Hematopoietic multipotent progenitor cell treated with erythropoietin and hydrocortisone succinate and interleukin-3 and kit ligand, for 8 days (in vitro differentiated cells): Measurements from ENCODE around the gene LYPD1.
"Not testable (repeated sequence)": the region's sequence is repeated elsewhere in the genome, so short reads cannot be mapped to it uniquely, and the experiment has no call there.

Experiments
- DNase-seq: peaks from one replicate; pipeline ENCODE4 v3.0.0-alpha.2; 2015

Gene LYPD1

GRCh38 chr2:132669908-132670495, at the start of gene LYPD1:
Gene LYPD1 (minus strand): TSS chr2:132670205. CDS start chr2:132669932, 273 bp downstream.
- no peak for DNase-seq

DNA sequence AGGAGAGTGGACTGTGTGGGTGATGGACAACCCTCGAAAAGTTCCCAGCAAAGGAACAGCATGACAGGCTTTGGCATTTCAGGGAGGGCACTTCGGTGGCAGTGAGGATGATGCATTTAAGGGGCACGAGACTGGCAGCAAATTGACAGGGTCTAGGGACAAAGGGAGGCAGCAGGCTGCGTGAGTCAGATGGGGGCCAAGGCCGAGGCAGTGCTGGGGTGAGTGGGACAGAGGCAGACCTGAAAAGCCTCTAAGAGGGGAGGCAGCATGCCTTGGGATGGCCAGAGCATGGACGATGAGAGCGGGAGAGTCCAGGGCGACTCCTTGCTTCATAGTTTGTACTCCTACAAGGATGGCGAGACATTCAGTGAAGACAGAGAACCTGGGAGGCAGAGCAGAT, 49.5 kb upstream of the LYPD1 start:
- DNase-seq = no peak

DNA sequence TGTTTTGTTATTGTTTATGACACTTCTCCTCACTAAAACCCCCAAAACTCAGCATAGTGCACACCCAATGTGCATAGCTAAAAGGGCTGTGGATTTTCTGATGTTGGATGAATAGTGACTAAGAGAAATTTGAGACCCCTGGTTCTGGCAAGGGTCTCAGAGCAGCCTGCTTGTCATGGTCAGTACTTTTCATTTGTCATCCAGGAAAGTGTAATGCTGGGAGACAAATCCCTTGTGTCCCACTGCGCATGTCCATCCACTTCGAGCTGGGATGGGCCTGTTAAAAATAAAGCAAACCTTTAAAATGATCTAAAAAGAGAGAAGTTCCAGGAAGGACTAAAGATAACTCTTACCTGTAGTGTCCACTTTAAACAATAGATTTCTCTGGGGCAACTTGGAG, 46.9 kb upstream of the LYPD1 start:
- no peak for DNase-seq

- no peak for DNase-seq
Measured at GRCh38 chr2:132715386-132716351, 45.7 kb upstream of the LYPD1 start.

DNA sequence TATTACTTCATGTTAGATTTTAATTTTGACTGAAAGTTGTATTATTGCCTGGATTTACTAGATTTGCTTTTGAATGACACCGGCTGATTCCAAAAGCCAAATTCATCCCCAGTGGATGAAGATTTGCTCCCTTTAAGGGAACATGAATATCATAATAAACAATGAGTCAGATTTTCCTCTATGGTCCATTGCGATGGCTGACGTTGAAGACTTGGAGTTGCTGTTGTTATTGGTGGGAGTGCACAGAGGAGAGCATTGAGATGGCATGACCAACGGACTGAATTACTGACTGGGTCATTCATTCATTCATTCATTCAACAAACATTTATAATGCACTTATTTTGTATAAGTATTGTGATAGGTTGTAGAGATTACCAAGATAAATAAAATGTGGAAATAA, 33.4 kb upstream of the LYPD1 start:
- no peak for DNase-seq

DNA sequence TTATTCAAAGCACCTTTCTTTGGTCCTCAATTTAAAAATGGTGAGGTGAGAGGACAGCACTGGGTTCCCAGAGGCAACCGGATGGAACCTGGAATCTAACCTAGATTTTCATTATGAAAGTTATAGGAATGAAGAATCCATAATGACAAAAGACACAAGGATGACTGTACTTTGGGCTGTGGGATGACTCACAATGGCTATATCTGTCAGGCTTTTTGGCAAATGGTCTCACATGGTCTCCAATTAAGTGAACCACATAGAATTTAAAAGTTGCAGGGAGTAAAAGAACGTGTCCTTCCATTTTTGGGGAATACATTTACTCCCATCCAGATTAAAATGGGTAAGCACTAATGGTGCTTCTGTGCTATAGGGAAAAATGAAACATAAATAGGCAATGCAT, 31.8 kb upstream of the LYPD1 start:
- DNase-seq = no peak

- DNase-seq = not testable (repeated sequence)
Measured at GRCh38 chr2:132699802-132700201, 29.8 kb upstream of the LYPD1 start.

- not testable (repeated sequence) for DNase-seq
Measured at GRCh38 chr2:132698347-132698746, 28.3 kb upstream of the LYPD1 start.

- no peak for DNase-seq
Measured at GRCh38 chr2:132697556-132698205, 27.7 kb upstream of the LYPD1 start.

- DNase-seq = no peak
Measured at GRCh38 chr2:132692816-132693215, 22.8 kb upstream of the LYPD1 start.

DNA sequence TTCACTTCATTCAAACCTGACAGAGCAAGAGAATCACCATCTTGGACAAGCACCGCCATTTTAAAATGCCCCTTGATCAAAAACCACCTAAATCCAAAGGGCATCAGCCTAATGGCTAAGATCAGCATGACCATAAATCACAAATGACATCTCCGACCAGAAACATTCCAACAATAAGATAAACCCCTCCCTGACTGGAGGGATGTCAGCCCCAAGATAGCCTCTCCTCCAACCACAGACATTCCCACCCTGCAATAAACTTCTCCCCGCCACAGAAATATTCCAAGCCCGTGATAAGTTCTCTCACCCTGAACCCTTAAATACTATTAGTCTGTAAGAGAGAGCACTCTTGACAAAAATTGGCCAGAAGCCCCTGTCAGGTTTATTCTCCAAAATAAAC, 21.6 kb upstream of the LYPD1 start:
- no peak for DNase-seq

DNA sequence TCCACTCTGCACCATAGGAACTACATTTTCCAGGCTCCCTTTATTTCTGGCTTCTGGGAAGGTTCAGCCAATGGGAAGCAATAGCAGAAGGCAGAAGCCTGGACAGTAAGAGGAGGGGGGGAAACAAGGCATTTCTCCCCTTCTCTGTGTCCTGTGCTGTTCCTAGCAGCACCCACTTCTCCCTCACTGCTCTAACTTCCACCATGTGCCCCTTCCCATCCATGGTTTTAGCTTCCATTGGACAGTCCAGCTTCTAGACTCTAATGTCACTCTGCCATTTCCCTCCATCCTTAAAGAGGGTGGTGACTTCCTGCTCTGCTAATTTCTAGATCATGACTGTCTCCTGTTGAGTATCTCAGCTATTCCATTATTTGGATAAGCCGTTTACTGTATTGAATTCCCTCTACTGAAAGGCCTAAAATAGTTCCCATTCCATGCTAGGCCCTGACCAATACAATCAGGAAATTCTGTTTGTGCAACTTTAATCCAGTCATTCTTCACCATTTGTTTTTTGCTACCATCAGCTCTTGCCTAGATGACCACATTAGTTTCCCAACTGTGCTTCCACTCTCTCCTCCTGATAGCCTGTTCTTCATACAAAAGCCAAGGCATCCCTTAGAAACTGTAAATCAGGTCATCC, 20.8 kb upstream of the LYPD1 start:
- DNase-seq = no peak

DNA sequence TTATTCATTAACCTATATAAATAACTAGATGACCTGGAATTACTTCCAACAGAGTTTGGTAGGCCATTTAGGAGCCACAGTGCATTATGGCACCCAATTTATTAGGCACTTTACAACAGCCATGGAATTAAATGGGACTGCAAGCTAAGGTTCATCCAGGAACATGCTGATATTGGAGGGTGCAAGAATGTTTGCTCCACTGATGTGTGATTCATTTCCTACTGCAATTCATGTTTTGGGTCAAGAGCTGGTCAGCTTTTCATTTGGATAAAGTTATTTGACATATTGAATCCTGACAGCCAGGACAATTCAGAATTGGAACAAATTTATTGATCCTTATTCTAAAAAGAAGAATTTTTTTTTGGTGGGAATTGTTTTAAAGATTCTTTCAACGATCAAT, 11.8 kb upstream of the LYPD1 start:
- no peak for DNase-seq

DNA sequence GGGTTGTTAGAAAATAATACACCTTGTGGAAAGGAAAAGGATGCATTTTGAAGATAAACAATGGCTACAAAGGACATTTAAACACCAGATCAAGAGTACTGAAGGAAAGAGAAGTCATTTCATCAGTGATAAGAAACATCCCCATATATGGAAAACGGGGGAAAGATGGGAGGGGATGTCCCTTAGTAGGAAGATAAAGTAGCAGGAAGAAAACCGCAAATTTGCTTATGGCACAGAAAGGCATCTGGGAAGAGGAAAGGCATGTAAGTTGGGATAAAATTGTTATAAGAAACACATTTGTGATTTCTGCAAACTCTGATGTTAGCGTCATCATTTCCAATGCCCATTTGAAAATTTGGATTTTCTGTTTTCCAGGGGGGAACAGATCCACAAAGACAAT, 10.5 kb upstream of the LYPD1 start:
- DNase-seq = no peak

DNA sequence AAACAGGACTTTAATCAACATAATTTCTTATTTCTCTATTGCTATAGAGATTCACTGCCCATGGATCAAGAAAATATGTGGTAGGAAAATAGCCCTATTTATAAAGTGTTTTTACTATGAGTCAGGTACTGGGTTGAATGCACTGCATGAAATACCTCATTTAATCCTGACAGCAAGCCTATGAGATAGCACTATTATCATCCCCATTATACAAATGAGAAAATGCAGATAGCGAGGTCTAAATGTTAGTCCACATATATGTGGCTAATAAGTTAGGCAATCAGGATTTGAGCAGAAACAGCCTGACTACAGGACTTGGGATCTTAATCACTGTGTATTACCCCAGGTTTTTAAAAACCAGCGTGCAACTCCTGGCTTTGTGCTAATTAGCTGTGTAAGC, 8.5 kb upstream of the LYPD1 start:
- no peak for DNase-seq

DNA sequence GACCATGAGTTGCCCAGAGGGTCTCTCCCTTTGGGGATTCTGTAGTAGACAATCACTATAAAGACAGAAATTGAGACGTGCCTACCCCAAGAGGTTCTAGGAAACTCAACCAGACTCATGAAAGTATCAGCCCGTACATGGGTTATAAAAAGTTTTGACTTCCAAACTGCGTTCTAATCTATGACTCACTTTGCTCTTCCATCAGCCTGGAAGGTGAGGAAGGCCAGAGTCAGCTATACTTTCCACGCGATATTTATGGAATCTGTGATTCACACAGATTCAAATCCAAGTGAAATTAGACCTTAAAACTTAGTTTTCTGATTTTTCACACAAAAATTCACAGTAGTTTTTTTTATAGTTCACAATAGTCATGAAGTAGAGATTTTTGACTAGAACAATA, 7.7 kb upstream of the LYPD1 start:
- no peak for DNase-seq

DNA sequence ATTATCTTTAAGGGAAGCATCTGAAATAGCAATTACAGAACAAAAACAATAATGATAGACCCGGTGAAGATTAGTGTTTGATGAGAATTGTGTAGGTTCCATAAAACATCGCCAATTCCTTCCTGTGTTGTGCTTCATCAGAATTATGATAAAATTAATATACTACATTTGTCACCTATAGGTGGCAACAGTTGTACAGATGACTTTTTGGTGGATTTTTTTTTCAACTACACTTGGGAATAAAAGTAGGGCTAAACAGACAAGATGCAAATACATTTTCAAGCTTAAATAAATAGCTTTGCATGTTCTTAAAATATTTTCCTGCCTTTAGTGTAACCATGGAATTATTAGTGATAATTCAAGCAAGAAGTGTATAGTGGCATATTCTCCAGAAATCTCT, 7.0 kb upstream of the LYPD1 start:
- DNase-seq = no peak

DNA sequence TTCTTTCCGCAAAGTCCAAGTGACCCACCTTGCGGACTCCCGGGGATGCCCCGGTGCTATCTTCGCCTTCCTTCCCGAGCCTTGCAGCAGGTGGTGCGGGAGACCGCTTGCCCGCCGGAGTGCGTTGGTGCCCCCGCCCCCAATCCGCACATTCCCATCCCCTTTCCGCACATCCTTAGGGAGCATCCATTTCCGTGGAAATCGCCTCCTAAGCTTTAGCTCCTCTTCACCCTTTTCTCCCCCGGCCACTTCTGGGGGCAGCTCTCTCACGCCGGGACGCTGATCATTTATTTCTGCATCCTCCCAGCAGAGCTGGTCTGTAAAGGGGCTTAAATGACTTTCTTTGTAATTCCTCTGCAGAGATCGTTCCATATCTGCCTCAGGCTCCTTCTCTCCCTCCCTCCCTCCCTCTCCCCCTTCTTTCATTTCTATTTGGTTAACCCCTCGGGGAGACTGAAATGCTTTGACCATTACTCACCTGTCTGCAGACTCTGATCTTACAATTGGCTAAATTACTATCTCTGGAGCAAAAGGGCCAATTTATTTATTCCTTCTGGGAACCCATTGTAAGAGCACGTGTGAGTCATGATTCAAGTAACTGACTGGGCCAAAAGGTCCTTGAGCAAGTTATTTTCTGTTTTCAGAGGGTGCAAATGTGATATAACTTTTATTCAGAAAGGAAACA, 1.3 kb upstream of the LYPD1 start:
- no peak for DNase-seq

DNA sequence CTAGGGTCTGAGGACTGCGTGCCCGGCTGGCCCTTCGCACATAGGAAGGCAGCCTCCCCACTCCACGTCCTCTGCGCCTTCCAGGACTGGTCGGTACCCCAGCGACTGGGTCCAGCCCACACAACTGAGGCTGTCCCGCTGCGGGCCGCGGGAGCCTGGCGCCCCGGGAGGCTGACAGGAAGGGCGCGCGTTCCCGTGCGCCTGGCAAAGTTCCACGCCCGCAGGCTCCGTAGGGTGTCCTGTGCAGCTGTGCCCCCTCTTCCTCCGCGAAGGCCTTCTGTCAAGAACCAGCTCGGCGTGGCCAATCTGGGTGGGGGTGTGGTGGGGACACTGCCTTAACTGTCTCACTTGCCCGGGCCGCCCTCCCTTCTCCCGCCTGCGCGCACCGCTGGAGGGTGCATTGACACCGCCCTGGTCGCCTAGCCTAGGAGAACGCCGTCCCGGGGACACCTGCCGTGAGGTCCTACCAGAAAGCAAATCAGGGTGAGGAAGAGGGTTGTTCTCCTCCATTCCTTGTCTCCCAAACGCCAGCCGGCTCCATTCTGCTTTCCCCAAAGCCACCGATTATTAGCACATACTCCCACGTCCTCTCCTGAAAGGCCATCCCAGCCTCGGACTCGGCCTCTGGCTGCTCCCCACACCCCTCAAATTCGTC, 618 bp upstream of the LYPD1 start:
- DNase-seq = no peak

DNA sequence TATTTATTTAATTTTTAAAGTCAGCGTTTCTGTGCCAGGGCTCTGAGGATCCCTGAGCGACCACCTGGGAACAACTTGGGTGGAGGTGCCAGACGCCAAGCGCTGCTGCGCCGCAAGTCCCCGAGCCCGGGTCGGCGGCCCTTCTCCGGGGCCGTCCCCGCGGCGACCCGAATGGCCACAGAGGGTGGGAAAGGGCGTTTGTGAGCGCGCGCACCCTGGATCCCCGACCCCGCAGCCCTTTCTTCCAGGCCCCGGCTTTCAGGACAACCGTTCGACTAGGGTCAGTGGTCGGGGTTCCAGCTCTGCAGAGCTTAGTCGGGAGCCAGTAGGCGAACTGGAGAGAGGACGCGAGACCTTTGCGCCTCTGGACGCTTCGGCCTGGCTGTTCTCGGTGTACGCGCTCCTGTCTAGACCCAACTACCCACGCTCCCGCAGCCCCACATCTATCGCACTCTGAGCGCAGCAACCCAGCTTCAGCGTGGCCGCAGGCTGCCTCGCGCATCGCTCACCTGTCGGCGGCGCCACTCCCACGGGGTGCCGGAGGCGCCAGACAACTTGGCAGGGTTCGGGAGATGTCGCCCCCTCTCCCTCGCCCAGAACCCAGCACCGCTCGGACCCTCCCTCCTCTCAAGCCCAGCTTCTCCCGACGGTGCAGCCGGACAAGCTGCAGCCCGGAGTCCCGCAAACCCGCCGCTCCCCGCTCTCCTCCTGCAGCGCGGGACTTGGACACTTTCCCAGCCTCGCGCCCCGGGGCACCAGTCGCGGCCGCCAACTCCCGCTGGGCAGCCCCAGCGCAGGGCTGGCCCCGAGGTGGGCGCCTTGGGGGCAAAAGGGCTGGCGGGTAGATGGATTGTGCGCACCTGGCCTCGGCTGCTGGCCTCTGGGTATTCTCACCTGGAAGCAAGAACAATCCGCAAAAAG, 758 bp downstream of the LYPD1 start:
- no peak for DNase-seq

DNA sequence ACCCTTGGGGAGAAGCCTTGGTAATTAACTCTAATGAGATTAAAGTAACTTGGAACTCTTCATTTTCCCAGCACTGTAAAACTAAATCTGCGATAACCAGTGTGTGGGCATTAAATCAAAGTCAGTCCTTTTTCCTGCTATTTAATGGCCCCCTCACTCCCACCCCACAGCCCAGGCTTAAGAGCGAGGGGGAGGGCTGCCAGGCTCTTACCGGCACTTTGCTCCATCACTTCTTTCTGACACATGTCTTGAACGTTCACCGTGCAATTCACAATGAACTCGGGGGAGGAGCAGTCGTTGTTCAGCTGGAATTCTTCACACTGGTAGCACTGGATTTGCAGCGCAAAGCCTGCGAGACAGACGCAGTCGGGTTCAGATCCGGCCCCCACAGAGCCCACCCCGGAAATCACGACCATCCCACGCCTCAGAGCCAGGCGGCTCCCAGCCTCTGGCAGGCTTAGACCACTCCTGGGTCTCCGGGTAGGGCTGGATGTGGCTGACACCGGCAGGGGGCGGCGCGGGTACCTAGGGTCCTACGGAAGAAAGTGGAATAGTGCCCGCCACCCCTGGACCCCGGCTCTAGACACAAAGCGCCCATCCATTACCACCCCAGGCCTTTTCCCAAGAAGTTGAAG, 1.7 kb downstream of the LYPD1 start:
- DNase-seq = no peak
